Erythroblast (primary cell): ENCODE results near the gene TMEM120B.

Source experiments
- GATA1 ChIP-seq: IDR thresholded peaks from 2 replicates; pipeline ENCODE4 v1.6.1; 2011; ENCODE audit warnings: low read depth, mild to moderate bottlenecking, control low read depth, low read length, moderate library complexity
- POLR2A ChIP-seq: IDR thresholded peaks from 2 replicates; pipeline ENCODE4 v1.6.1; 2011; ENCODE audit warnings: mild to moderate bottlenecking, low read length

- TF ChIP-seq POLR2A (no peak), GATA1 (no peak)
Measured at GRCh38 chr12:121773011-121773777, 60.6 kb downstream of the TMEM120B start.
